GM18499 (cell line): Measurements from ENCODE around the gene GRID2IP.

ENCODE experiments used
- ATAC-seq: cut with Tn5 transposase; IDR thresholded peaks from one replicate; pipeline ENCODE4 v1.9.1; 2021; ENCODE audit warnings: moderate number of reproducible peaks; ENCODE audit not compliant: insufficient read depth, unreplicated experiment

Gene GRID2IP

DNA sequence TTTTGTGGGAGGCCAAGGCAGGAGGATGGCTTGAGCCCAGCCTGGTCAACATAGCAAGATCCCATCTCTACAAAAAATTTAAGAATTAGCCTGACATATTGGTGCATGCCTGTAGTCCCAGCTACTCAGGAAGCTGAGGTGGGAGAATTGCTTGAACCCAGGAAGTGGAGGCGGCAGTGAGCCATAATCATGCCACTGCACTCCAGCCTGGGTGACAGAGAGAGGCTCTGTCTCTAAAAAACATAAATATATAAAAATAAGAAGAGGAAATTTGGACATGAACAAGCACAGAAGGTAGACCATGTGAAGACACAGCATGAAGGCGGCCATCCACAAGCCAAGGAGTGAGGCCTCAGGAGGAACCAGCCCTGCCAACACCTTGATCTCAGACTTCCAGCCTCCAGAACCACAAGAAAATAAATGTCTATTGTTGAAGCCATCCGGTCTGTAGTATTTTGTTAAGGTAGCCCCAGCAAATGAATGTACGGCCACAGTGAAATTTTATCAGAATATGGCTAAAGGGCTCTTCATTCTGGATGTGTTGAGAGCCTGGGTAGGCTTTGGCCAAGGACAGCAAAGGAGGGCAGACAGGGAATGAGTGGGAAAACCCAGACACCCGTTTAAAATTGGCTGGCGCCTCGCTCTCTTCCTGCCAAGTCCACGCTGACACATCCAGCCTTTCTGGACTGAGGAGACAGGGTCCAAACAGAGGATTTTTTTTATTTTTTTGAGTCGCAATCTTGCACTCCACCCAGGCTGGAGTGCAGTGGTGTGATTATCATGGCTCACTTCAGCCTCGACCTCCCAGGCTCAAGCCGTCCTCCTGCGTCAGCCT lies 12.9 kb upstream of the GRID2IP start:
- ATAC-seq, result no peak

DNA sequence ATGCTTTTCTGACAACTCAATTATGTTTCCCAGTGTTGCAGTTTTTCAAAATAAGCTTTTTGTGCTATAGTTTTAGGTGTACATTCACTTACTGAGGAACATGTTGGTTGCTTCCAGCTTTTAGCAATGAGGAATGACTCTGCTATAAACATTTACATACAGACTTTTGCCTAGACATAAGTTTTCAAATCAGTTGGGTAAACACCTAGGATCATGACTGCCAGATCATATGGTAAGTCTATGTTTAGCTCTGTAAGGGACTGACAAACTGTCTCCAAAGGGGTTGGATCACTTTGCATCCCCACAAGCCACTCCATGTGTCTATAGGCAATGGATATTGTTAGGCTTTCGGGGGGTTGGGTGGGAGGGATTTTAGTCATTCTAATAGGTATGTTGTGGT lies 10.8 kb upstream of the GRID2IP start:
- no peak for ATAC-seq

DNA sequence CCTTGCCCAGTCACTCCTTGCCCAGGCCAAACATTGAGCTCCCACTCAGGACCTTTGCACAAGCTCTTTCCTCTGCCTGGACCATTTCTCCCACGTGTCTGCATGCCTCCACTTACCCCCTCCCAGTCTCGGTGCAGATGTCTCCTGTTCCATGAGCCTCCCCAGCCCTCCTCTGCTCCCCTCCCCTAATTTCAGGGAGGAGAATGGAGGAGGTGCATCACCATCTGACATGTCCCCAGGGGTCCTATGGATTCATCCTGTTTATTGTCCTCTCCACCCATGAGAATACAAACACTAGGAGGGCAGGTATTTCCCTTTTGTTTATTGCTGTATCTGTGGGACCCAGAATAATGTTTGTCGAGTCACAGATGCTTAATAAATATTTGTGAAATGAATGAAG lies 8.6 kb upstream of the GRID2IP start:
- ATAC-seq, result no peak

DNA sequence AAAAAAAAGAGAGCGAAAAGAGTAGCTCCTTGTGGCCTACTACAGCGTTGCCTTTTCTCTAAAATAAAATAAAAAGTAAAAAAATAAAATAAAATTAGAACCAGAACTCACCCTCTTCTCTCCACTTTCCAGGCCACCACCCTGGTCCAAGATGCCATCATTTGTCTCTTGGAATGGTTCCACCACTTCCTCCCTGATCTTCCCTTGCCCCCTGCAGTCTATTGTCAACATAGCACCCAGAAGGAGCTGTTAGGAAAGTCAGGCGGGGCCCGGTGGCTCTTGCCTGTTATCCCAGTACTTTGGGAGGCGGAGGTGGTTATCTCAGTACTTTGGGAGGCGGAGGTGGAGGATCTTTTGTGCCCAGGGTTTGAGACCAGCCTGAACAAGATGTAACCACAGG lies 7.6 kb upstream of the GRID2IP start:
- no peak for ATAC-seq

DNA sequence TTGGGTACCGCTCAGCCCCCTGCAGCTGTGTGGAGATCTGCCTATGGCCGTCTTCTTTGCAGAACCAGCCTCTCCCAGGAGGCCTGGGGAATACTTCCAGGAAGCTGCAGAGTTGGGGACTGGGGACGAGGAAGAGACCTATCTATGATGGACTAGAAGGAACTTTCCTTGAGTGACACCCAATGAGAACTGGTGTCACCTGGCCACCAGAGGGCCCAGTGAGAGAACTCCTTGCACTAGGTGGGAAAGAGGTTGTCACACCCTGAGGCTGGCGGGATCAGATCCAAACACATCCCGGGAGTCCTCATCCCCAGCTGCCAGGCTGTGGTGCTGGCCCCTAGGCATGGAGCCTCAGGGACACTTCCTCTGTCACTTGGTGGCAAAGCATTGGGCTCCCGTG lies 4.9 kb upstream of the GRID2IP start:
- ATAC-seq, result no peak

DNA sequence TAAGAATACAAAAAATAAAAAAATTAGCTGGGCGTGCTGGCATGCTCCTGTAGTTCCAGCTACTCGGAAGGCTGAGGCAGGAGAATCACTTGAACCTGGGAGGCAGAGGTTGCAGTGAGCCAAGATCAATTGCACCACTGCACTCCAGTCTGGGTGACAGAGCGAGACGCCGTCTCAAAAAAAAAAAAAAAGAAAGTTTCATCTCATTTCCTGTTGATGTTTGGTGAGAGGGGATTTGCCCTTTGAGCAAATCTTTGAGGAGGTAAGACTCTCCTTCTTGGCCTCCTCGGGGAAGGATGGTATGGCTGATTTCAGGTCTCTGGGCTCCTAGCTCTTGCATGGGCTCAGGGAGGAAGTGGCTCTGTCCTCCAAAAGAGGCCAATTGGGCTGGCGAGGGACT lies 3.6 kb upstream of the GRID2IP start:
- no peak for ATAC-seq

DNA sequence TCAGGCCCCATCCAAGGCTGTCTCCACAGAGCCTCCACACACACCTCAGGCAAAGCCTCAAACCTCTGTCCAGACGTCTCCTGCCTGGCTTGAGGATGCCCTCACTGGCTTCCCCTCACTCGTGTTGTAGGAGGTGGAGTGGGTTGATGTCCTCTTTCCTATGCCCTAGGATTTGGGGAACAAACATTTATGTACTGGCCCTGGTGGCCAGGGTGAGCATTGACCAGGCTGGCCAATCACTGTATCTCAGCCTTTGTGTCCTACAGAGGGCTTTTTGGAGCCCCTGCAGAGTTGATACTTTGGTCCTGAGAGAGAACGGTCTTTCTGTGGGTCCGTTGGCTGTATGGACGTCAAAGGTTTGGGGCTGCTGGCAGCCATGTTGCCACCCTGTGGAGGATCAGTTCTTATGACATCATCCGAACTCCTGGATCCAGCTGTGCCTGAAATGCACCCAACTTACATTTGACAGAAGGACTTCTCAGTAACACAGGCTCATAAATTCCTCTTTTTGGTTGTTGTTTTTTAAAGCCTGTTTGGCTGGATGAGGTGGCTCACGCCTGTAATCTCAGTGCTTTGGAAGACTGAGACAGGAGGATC lies 2.3 kb upstream of the GRID2IP start:
- no peak for ATAC-seq

DNA sequence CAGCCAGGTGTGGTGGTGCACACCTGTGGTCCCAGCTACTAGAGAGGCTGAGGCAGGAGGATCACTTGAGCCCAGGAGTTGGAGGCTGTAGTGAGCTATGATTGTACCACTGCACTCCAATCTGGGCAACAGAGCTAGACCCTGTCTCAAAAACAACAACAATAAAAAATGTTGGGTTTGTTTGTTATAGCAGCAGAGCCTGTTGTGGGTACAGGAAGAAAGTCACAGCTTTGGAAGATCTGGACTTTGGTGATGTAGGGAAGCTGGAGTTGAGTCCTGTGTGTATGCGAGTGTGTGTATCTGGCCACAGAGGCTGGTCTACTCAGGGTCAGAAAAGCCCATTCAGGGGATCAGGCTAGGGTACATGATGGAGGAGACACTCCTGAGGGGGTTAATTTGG lies 3.9 kb downstream of the GRID2IP start:
- no peak for ATAC-seq

DNA sequence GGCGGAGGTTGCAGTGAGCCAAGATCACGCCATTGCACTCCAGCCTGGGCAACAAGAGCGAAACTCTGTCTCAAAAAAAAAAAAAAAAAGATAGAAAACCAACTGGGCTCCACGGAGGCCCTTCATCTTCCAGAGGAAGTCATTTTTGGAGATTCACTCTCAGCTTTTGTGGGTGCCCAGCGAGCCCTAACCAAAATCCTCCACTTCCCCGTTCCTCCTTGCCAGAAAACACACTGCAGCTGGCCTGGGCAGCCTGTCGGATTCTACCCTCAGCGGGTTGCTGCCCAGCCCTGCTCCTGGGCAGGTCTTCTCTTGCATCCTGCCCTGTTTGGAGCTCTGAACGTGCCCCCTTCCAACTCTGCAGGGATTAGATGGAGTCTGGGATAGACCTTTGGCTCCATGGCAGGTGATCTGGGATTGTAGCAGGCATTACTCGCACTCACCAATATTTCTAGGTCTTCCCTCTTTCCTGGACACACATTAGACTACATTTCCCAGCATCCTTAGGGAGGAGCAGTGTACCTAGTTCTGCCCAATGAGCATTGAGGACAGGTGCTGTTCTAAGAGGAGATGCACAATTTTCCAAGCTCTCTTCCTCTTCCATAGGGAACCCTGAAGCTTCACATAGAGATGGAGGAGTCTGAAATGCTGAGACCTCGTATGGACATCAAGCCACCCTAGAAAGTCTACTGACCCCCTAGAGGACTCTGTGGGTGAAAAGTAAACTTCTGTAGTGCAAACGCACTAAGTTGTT lies 4.6 kb downstream of the GRID2IP start:
- no peak for ATAC-seq

DNA sequence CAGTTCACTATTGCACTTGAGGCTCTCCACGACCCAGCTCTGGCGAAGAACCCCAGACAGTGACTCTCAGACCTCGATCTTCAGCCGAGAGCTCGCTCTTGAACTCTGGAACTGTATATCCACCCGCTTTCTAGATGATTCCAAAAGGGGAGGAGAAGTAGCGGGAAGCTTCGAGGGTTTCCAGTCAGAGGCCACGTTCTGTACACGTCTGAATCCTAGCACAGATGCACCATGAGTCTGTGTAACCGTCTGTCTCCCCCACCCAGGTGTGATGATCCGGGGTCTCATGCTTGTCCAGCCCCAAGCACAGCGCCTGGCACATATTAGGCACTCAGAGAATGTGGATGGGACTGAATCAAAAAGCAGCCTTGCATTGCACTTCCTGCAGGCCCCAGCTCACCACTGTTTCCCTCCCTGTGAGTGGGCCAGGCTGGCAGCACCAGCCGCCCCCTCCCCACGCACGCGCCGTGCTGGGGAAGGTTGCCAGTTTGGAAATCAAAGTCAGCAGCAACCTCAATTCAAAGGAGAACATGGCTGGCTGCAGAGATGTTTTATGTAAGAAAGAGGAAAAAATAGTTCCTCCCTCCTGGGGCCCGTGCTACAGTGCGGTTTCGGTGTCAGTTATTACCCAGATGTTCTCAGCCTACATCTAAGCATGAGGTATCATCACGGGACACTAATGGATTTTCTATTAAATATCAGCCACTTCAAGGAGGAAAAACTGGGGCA lies 5.7 kb downstream of the GRID2IP start:
- ATAC-seq, result no peak

DNA sequence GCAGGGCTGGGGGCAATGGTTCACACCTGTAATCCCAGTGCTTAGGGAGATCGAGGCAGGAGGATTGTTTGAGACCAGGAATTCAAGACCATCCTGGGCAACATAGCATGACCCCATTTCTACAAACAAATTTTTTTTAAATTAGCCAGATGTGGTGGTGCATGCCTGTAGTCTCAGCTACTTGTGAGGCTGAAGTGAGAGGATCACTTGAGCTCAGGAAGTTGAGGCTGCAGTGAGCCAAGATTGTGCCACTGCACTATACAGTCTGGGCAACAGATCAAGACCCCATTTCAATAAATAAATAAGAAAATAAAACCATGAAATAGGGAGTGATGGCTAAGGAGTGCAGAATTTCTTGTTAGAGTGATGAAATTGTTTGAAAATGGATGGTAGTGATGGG lies 8.9 kb downstream of the GRID2IP start:
- no peak for ATAC-seq

DNA sequence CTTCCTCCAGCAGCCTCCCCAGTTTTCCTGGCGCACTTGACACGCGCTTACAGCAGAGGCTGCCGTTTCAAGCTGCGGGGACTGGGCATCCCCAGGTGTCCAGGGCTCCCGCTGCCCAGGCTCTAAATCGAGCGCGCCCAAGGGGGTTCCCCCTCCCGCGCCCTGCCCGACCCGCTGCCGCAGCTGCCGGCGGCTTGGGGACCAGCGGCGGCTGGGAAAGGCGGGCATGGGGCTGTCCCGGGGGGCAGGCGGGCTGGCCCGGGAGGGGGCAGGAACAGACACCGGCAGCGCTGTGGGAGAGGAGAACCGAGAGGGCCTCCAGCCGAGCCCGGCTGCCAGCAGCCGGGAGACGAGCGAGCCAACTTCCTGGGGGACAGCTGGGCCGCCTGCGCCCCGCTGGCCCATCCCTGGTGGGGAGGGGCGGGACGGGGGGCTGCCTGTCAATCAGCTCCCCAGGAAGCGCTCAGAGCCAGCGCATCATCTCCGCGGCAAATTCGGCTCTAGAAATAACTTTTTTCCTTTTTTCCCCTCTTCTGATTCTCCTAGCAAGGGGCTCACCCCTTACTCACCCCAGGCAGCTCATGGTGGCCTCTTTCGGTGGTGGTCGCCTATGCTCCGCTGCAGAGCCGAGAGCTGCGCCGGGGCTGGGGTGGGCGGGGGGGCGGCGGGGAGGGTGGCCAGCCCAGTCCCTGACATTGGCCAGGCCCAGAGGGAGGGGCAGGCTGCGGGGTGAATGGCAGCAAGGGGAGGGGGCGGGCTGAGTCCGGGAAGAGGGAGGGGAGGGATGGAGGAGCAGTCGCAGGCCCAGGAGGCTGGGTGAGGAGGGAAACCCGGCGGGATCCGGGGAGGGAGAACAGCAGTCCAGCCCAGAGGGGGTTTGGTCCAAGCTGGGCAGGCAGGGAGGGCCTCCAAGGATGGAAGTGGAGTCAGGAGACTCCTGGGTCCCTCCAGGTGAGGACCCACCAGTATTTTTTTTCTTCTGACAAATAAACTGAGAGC lies 14.7 kb downstream of the GRID2IP start:
- ATAC-seq, result no peak

DNA sequence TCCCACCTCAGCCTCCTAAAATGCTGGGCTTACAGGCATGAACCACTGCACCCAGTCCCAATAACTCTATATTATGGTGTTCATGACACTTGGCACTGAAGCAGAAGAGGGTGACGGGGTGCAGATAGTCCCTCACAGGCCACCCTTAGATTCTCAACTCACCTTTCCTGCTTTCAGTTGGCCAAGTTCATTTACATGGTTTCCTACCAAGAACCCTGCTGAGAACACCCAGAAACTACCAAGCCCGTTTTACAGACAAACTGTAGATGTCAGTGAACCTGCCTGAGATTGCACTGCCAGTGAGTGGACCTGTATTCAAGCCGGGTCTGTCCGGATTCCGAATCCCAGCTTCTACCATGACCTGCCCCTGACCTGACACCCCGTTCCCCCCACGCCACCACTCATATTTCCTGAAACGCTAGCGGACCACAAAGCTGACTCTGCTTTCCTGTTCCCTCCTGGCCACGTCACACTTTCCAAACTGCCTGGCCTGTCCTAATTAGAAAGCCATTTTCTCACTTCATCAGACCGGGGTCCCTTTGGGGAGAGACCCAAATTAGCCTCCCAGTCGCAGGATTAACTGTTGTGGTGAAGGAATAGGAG lies 17.3 kb downstream of the GRID2IP start:
- ATAC-seq, result no peak

DNA sequence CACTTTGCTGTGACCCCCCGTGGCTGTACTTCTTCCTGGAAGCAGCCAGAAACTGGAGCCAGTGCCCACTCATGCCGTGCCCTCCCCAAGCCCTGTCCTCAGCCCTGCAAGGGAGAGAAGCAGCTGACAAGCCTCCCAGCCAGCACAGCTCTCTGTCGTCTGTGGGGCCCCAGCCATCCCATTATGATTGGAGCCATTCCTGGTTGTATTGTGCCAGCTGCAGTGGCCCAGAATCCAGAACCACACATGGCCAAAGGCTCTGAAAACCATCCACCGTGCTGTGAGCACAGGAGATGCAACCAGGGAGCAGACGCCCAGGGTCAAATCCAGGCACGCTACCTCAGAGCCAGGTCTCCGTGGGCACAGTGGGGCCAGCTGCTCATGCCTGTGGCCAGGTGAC lies 18.7 kb downstream of the GRID2IP start:
- ATAC-seq, result no peak

DNA sequence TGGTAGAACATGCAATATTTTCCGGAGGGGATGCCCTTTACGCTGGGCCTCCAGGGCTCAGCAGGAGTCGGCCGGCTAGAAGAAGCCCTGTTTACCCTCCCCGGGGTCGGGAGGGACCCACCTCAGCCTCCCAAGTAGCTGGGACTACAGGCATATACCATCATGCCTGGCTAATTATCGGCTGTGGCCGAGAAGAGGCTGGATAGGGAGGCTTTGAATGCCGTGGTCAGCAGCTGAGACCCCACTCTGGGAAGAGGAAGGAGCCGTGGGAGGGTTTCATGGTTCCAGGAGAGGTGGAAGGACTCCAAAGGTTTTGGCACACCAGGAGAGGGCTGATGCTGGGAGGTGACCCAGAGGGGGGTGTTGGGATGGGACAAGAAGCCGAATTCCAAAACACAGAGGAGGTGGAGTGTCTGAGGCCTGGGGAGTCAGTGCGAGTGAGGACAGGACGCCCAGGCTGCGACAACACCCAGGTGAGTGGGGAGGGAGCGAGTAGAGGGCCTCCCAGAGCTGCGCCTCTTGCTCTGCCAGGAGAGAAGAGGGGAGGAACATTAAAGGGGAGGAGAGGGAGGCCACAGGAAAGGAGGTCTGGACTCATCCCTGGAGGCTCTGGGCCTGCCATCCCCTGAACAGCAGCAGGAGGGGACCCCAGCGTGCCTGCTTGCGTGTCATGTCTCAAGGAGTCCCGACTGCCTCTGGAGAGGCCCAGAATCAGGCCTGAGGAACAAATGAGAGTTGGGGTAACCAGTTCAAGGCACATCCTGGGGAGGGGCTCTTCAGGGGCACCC lies 19.6 kb downstream of the GRID2IP start:
- ATAC-seq, result no peak

DNA sequence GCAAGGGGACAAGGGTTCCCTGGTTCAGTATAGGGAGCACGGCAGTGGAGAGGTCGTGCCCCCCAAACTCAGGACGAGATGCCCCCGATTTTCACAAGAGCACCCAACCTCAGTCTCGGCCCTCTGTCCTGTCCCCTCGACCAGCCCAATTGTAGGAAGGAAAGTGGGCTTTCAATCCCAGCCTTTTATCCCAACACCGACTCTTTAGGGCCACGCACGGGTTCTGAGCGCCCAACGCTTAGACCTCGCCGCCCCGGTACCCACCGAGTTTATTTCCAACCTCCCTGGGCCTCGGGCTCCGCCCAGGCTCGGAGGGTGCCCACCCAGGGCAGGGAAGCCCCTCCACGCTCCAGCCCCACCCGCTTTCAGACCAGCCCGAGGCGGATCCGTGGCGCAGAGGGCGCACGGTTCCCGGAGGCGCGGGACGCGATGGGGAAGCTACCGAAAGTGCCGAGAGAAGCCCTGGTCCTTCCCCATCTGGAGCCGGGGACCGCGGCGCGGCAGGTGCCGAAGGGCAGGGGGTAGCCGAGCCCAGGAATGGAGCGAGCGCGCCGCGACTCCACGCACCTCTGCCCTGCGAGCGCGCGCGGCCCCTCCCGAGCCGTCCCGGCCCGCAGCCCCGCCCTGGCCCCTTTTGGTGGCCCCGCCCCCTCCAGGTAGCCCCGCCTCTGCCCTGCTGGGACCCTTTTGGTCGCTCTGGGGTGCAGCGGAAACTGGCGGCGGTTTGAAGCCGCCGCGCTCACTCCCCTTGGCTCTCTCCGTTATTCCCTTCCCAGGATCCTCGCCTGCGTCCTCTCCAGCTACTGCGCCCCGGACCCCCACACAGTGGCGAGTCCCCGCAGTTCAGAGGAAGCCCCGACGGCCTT lies 20.4 kb downstream of the GRID2IP start:
- no peak for ATAC-seq

DNA sequence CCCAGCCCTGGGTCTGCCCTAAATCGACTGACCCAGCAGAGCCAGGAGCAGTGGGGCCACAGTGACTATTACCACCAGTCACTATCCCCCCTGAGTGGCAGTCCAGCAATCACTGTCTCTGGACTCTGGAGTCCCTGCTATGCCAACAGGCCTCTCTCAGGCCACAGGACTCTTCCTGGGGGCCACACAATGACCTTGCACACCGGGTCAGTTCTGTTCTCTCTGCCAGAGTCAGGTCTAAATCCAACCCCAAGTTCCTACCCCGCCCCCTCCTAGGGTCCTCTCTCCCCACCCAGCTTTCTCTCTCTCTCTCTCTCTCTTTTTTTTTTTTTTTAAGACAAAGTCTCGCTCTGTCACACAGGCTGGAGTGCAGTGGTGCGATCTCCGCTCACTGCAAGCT lies 21.6 kb downstream of the GRID2IP start:
- ATAC-seq, result no peak
